ENCODE measurements around the gene USP7. TPM values are rescaled to one million over a fixed set of nuclear protein-coding genes. Genes with fewer than 3 reads are reported as not detected.
A peak's percentile ranks its signal among the peaks of the same experiment; 100 is the strongest.
"Not testable (repeated sequence)": the region's sequence is repeated elsewhere in the genome, so short reads cannot be mapped to it uniquely, and the experiment has no call there.

Gene USP7
- total and polyA plus RNA-seq, 4 experiments from 2014 or later: 4.8 to 206 (median 106) TPM

DNA sequence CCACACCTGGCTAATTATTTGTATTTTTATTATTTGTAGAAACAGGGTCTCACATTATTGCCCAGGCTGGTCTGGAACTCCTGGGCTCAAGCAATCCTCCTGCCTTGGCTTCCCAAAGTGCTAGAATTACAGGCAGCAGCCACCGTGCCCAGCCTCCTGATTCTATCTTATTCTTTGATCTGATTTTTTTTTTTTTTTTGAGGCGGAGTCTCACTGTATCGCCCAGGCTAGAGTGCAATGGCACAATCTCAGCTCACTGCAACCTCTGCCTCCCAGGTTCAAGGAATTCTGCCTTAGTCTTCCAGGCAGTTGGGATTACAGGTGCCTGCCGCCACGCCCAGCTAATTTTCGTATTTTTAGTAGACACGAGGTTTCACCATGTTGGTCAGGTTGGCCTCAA, 88.4 kb downstream of the USP7 start:
- peaks cover 10 to 28% (median 18%) of the 10 kb centered on the region in 4 donors for H3K4me1 Mint-ChIP-seq
- H3K4me3 Mint-ChIP-seq; H3K27me3 ChIP-seq (ENCODE audit: insufficient read depth, low read length); H3K36me3 ChIP-seq (ENCODE audit: insufficient read depth, low read length); H3K27ac ChIP-seq (ENCODE audit: low read depth, low read length); H3K4me3 ChIP-seq (ENCODE audit: low read length in 2 of 2); H3K36me3 Mint-ChIP-seq; H3K9me3 Mint-ChIP-seq; H3K27ac Mint-ChIP-seq; H3K27me3 Mint-ChIP-seq; intact Hi-C loops (cut with micrococcal nuclease); CTCF ChIA-PET (ENCODE audit: partially characterized antibody); POLR2A ChIA-PET (ENCODE audit: partially characterized antibody); H3K9me3 ChIP-seq (ENCODE audit: control insufficient read depth in 1 of 2, low read length in 2 of 2); DNase-seq: not testable (repeated sequence)
- H3K4me1 ChIP-seq (ENCODE audit: insufficient read depth, low read length): peaks cover 12% of the 10 kb centered on the region

DNA sequence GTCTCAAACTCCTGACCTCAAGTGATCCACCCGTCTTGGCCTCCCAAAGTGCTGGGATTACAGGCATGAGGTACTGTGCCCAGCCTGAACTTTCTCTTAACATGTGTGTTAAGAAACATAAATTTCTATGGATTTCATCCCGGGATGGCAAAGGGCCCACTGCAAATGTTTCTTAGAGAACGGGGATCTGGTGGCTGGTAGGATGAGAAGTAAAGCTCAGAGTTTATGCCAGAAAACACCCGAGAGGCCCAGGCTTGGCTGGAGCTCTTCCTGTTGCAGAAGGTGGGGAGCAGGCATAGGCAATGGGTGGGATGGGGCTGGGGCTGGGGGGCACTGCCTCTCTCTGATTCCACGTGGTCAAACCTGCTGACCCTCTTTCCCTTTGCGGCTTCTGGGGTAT, 89.3 kb downstream of the USP7 start:
- no peaks in the 10 kb centered on the region for H3K36me3 ChIP-seq (ENCODE audit: insufficient read depth, low read length)
- peak overlapping the region in 3 of 7 donors; percentile 25 to 64 (median 58) for H3K27ac Mint-ChIP-seq
- peaks cover 12% of the 10 kb centered on the region for H3K4me1 ChIP-seq (ENCODE audit: insufficient read depth, low read length)
- H3K4me3 Mint-ChIP-seq: no peak overlapping the region
- no peaks in the 10 kb centered on the region for H3K36me3 Mint-ChIP-seq
- peaks cover 9 to 26% (median 18%) of the 10 kb centered on the region in 4 donors for H3K4me1 Mint-ChIP-seq
- no peaks in the 10 kb centered on the region for H3K9me3 ChIP-seq (ENCODE audit: control insufficient read depth in 1 of 2, low read length in 2 of 2)
- no peak for DNase-seq
- H3K9me3 Mint-ChIP-seq: peaks cover 0 to 1% (median 0%) of the 10 kb centered on the region in 8 donors
- CTCF ChIA-PET (ENCODE audit: partially characterized antibody): interaction anchor here (1.1 kb wide), 1 partner anchor 9 kb away, joined by 3 read pairs; no protein-coding TSS in a partner anchor
- H3K4me3 ChIP-seq (ENCODE audit: low read length in 2 of 2): no peak overlapping the region
- no peaks in the 10 kb centered on the region for H3K27me3 Mint-ChIP-seq
- no peak overlapping the region for H3K27ac ChIP-seq (ENCODE audit: low read depth, low read length)
- POLR2A ChIA-PET (ENCODE audit: partially characterized antibody): no interaction called here
- no peaks in the 10 kb centered on the region for H3K27me3 ChIP-seq (ENCODE audit: insufficient read depth, low read length)
- intact Hi-C loops (cut with micrococcal nuclease): no loop called here

DNA sequence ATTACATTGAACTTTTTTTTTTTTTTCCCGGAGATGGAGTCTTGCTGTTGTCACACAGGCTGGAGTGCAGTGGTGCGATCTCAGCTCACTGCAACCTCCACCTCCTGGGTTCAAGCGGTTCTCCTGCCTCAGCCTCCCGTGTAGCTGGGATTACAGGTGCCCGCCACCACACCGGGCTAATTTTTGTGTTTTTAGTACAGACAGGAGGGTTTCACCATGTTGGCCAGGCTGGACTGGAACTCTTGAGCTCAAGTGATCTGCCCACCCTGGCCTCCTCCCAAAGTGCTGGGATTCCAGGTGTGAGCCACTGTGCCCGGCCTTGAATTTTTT, 89.9 kb downstream of the USP7 start:
- H3K36me3 ChIP-seq (ENCODE audit: insufficient read depth, low read length); H3K9me3 Mint-ChIP-seq; H3K4me3 ChIP-seq (ENCODE audit: low read length in 2 of 2); H3K9me3 ChIP-seq (ENCODE audit: control insufficient read depth in 1 of 2, low read length in 2 of 2); H3K27me3 ChIP-seq (ENCODE audit: insufficient read depth, low read length); intact Hi-C loops (cut with micrococcal nuclease); H3K27ac ChIP-seq (ENCODE audit: low read depth, low read length); DNase-seq; H3K4me3 Mint-ChIP-seq; H3K36me3 Mint-ChIP-seq; H3K27me3 Mint-ChIP-seq; POLR2A ChIA-PET (ENCODE audit: partially characterized antibody): not testable (repeated sequence)
- CTCF ChIA-PET (ENCODE audit: partially characterized antibody): interaction anchor here (0.6 to 2.0 kb wide), 4 partner anchors 8 to 135 kb away, joined by 3 to 6 read pairs (median 3); partner anchors contain the start of gene LITAFD
- Mint-ChIP-seq H3K27ac (peak overlapping the region in 3 of 7 donors; percentile 29 to 58 (median 36)), H3K4me1 (peaks cover 12 to 30% (median 21%) of the 10 kb centered on the region in 4 donors)
- H3K4me1 ChIP-seq (ENCODE audit: insufficient read depth, low read length): peaks cover 15% of the 10 kb centered on the region

DNA sequence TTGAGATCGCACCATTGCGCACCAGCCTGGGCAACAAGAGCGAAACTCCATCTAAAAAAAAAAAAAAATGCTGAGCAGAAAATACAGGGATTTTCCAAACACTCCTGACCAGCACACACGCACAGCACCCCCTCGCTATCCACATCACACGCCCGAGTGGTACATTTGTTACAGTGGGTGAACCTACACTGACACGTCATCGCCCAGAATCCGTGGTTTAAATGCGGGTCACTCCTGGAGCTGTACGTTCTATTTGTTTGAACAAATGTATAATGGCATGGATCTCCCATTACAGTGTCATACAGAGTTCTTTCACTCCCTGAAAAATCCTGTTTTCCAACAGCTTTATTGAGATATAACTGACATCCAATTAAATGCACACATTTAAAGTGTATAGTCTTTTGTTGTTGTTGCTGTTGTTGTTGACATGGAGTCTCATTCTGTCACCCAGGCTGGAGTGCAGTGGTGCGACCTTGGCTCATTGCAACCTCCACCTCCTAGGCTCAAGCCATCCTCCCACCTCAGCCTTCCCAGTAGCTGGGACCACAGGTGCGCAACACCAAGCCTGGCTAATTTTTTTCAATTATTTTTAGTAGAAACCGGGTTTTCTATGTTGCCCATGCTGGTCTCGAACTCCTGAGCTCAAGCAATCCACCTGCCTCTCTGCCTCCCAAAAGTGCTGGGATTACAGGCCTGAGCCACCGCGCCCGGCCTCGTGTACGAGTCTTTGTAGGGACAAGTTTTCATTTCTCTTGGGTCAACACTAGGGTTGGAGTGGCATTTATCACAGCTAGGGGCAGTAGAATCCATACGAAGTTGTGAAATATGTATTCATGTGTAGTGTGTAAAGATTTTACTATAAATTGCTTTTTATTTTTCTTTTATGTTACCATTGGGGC, 90.5 kb downstream of the USP7 start:
- Mint-ChIP-seq H3K4me1 (peaks cover 12 to 25% (median 19%) of the 10 kb centered on the region in 4 donors), H3K4me3 (no peak overlapping the region), H3K36me3 (no peaks in the 10 kb centered on the region), H3K27me3 (no peaks in the 10 kb centered on the region), H3K27ac (peak overlapping the region in 2 of 7 donors; percentile 29 to 41), H3K9me3 (peaks cover 0 to 1% (median 0%) of the 10 kb centered on the region in 8 donors)
- H3K27me3 ChIP-seq (ENCODE audit: insufficient read depth, low read length): no peaks in the 10 kb centered on the region
- ChIA-PET CTCF (ENCODE audit: partially characterized antibody) (interaction anchor here (0.6 to 2.0 kb wide), 6 partner anchors 8 to 136 kb away, joined by 3 to 6 read pairs (median 3); partner anchors contain the start of gene LITAFD), POLR2A (ENCODE audit: partially characterized antibody) (no interaction called here)
- H3K9me3 ChIP-seq (ENCODE audit: control insufficient read depth in 1 of 2, low read length in 2 of 2): no peaks in the 10 kb centered on the region
- H3K36me3 ChIP-seq (ENCODE audit: insufficient read depth, low read length): no peaks in the 10 kb centered on the region
- intact Hi-C loops (cut with micrococcal nuclease): no loop called here
- no peak overlapping the region for H3K4me3 ChIP-seq (ENCODE audit: low read length in 2 of 2)
- peaks cover 15% of the 10 kb centered on the region for H3K4me1 ChIP-seq (ENCODE audit: insufficient read depth, low read length)
- H3K27ac ChIP-seq (ENCODE audit: low read depth, low read length): no peak overlapping the region
- no peak for DNase-seq

DNA sequence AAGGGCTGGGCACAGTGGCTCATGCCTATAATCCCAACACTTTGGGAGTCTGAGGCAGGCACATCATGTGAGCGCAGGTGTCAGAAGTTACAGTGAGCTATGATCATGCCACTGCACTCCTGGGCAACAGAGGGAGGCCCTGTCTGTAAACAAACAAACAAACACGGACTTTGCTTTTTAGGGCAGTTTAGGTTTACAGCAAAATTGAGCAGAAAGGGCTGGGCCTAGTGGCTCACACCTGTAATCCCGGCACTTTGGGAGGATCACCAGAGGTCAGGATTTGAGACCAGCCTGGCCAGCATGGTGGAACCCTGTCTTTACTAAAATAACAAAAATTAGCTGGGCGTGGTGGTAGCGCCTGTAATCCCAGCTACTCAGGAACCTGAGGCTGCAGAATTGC, 91.6 kb downstream of the USP7 start:
- intact Hi-C loops (cut with micrococcal nuclease): no loop called here
- H3K9me3 Mint-ChIP-seq: peaks cover 0 to 3% (median 0%) of the 10 kb centered on the region in 8 donors
- ChIA-PET POLR2A (ENCODE audit: partially characterized antibody) (no interaction called here), CTCF (ENCODE audit: partially characterized antibody) (interaction anchor here (0.6 to 2.0 kb wide), 4 partner anchors 8 to 37 kb away, joined by 3 to 6 read pairs (median 3); partner anchors contain the start of gene LITAFD)
- Histone ChIP-seq H3K9me3 (ENCODE audit: control insufficient read depth in 1 of 2, low read length in 2 of 2) (no peaks in the 10 kb centered on the region), H3K27ac (ENCODE audit: low read depth, low read length) (no peak overlapping the region), H3K36me3 (ENCODE audit: insufficient read depth, low read length) (no peaks in the 10 kb centered on the region), H3K27me3 (ENCODE audit: insufficient read depth, low read length) (no peaks in the 10 kb centered on the region), H3K4me1 (ENCODE audit: insufficient read depth, low read length) (peaks cover 23% of the 10 kb centered on the region), H3K4me3 (ENCODE audit: low read length in 2 of 2) (no peak overlapping the region)
- H3K27me3 Mint-ChIP-seq: no peaks in the 10 kb centered on the region
- H3K36me3 Mint-ChIP-seq: peaks cover 0 to 6% of the 10 kb centered on the region in 2 donors
- no peak overlapping the region for H3K4me3 Mint-ChIP-seq
- peaks cover 20 to 31% (median 26%) of the 10 kb centered on the region in 4 donors for H3K4me1 Mint-ChIP-seq
- no peak overlapping the region for H3K27ac Mint-ChIP-seq
- no peak for DNase-seq

DNA sequence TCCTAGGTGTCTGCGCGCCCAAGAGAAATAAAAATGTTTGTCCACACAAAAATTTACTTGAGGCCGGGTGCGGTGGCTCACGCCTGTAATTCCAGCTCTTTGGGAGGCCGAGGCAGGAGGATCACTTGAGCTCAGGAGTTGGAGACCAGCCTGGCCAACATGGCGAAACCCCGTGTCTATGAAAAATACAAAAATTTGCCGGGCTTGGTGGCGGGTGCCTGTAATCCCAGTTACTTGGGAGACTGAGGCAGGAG, 93.8 kb downstream of the USP7 start:
- peaks cover 45% of the 10 kb centered on the region for H3K4me1 ChIP-seq (ENCODE audit: insufficient read depth, low read length)
- H3K4me3 Mint-ChIP-seq: peak overlapping the region in 4 of 8 donors; percentile 15 to 44 (median 32)
- H3K9me3 ChIP-seq (ENCODE audit: control insufficient read depth in 1 of 2, low read length in 2 of 2); H3K4me3 ChIP-seq (ENCODE audit: low read length in 2 of 2); H3K27ac Mint-ChIP-seq; H3K36me3 Mint-ChIP-seq; H3K27ac ChIP-seq (ENCODE audit: low read depth, low read length); H3K9me3 Mint-ChIP-seq; H3K27me3 ChIP-seq (ENCODE audit: insufficient read depth, low read length); H3K36me3 ChIP-seq (ENCODE audit: insufficient read depth, low read length); DNase-seq; H3K27me3 Mint-ChIP-seq: not testable (repeated sequence)
- intact Hi-C loops (cut with micrococcal nuclease): loop anchor here (2.0 to 5.0 kb wide), 4 partner anchors 53 to 1875 kb away; partner anchors contain the start of genes ABAT and USP7
- ChIA-PET POLR2A (ENCODE audit: partially characterized antibody) (interaction anchor here (1.9 kb wide), 1 partner anchor 8 kb away, joined by 8 read pairs; no protein-coding TSS in a partner anchor), CTCF (ENCODE audit: partially characterized antibody) (interaction anchor here (1.4 to 4.7 kb wide), 2 partner anchors 11 to 21 kb away, joined by 3 to 57 read pairs; partner anchors contain the start of gene LITAFD)
- peaks cover 22 to 49% (median 40%) of the 10 kb centered on the region in 4 donors for H3K4me1 Mint-ChIP-seq
